ENCODE results near the gene CCM2.
"Not testable (repeated sequence)": the region's sequence is repeated elsewhere in the genome, so short reads cannot be mapped to it uniquely, and the experiment has no call there.

Gene CCM2

GRCh38 chr7:44985900-44986217 lies 14.1 kb upstream of the CCM2 start:
- H3K4me1 ChIP-seq (ENCODE audit: control insufficient read depth, insufficient read depth, low read length) = peaks cover 42% of the 10 kb centered on the region
- peaks cover 40% of the 10 kb centered on the region for H3K36me3 ChIP-seq (ENCODE audit: control insufficient read depth, insufficient read depth, low read length, severe bottlenecking)
- H3K9me3 ChIP-seq (ENCODE audit: control insufficient read depth, low read length) = no peaks in the 10 kb centered on the region
- DNase-seq (ENCODE audit: low read depth) = no peak
- peak overlapping the region; percentile 89 for H3K9ac ChIP-seq (ENCODE audit: low read length)
- no peaks in the 10 kb centered on the region for H3K27me3 ChIP-seq (replicated peaks; ENCODE audit: control insufficient read depth, insufficient read depth, low read length)
- H3K4me3 ChIP-seq (ENCODE audit: low read length) = peak overlapping the region; percentile 88

- Histone ChIP-seq H3K4me3 (ENCODE audit: low read length) (peak overlapping the region; percentile 88), H3K27me3 (replicated peaks; ENCODE audit: control insufficient read depth, insufficient read depth, low read length) (no peaks in the 10 kb centered on the region), H3K4me1 (ENCODE audit: control insufficient read depth, insufficient read depth, low read length) (peaks cover 41% of the 10 kb centered on the region), H3K36me3 (ENCODE audit: control insufficient read depth, insufficient read depth, low read length, severe bottlenecking) (peaks cover 37% of the 10 kb centered on the region), H3K9ac (ENCODE audit: low read length) (peak overlapping the region; percentile 89), H3K9me3 (ENCODE audit: control insufficient read depth, low read length) (no peaks in the 10 kb centered on the region)
- peak; percentile 97 for DNase-seq (ENCODE audit: low read depth)
Observed at GRCh38 chr7:44986218-44987053, 13.6 kb upstream of the CCM2 start.

DNA sequence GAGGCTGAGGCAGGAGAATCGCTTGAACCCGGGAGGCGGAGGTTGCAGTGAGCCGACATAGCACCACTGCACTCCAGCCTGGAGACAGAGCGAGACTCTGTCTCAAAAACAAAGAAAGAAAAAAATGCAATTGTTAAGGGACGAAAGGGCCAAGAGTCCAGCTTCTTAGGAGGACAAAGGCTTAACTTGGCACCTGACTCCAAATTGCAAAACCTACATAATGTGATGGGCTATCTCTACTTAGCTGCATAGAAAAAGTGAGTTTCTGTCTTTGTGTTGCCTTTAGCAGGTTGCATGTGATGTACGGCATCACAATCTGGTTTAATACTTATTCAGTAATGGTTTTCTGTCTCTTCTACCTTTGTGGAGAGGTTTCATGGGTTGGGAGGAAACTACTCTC lies 12.5 kb upstream of the CCM2 start:
- H3K4me1 ChIP-seq (ENCODE audit: control insufficient read depth, insufficient read depth, low read length) = peaks cover 41% of the 10 kb centered on the region
- no peaks in the 10 kb centered on the region for H3K27me3 ChIP-seq (replicated peaks; ENCODE audit: control insufficient read depth, insufficient read depth, low read length)
- no peak for DNase-seq (ENCODE audit: low read depth)
- H3K9me3 ChIP-seq (ENCODE audit: control insufficient read depth, low read length) = no peaks in the 10 kb centered on the region
- H3K4me3 ChIP-seq (ENCODE audit: low read length) = peak overlapping the region; percentile 88
- no peak overlapping the region for H3K9ac ChIP-seq (ENCODE audit: low read length)
- H3K36me3 ChIP-seq (ENCODE audit: control insufficient read depth, insufficient read depth, low read length, severe bottlenecking) = peaks cover 30% of the 10 kb centered on the region

DNA sequence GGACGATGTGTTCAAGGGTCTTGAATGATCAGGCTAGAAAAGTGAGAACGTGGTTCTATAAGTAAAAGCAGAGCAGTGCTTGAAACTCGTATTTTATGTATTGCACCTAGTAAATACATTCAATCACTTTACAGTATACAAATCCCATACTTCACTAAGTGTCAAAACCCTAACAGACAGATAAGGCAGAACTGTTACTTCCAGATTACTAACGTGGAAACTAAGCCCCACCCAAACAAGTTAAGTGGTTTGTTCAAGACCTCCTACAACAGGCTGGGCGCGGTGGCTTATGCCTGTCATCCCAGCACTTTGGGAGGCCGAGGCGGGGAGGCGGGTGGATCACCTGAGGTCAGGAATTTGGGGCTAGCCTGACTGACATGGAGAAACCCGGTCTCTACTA lies 12.0 kb upstream of the CCM2 start:
- H3K27me3 ChIP-seq (replicated peaks; ENCODE audit: control insufficient read depth, insufficient read depth, low read length) = no peaks in the 10 kb centered on the region
- H3K36me3 ChIP-seq (ENCODE audit: control insufficient read depth, insufficient read depth, low read length, severe bottlenecking) = peaks cover 24% of the 10 kb centered on the region
- no peak for DNase-seq (ENCODE audit: low read depth)
- H3K4me3 ChIP-seq (ENCODE audit: low read length) = no peak overlapping the region
- no peaks in the 10 kb centered on the region for H3K9me3 ChIP-seq (ENCODE audit: control insufficient read depth, low read length)
- peaks cover 41% of the 10 kb centered on the region for H3K4me1 ChIP-seq (ENCODE audit: control insufficient read depth, insufficient read depth, low read length)
- H3K9ac ChIP-seq (ENCODE audit: low read length) = no peak overlapping the region

DNA sequence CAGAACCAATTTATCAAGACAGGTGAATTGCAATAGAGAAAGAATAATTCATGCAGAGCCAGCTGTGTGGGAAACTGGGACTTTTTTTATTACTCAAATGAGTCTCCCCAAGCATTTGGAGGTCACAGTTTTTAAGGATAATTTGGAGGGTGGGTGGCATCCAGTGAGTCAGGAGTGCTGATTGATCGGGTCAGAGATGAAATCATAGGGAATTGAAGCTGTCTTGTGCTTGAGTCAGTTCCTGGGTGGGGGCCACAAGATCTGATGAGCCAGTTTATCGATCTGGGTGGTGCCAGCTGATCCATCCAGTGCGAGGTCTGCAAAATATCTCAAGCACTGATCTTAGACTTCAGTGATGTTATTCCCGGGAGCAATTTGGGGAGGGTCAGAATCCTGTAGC lies 11.3 kb upstream of the CCM2 start:
- Histone ChIP-seq H3K9ac (ENCODE audit: low read length) (no peak overlapping the region), H3K27me3 (replicated peaks; ENCODE audit: control insufficient read depth, insufficient read depth, low read length) (no peaks in the 10 kb centered on the region), H3K4me3 (ENCODE audit: low read length) (no peak overlapping the region), H3K36me3 (ENCODE audit: control insufficient read depth, insufficient read depth, low read length, severe bottlenecking) (peaks cover 17% of the 10 kb centered on the region), H3K9me3 (ENCODE audit: control insufficient read depth, low read length) (no peaks in the 10 kb centered on the region), H3K4me1 (ENCODE audit: control insufficient read depth, insufficient read depth, low read length) (peaks cover 41% of the 10 kb centered on the region)
- DNase-seq (ENCODE audit: low read depth) = no peak

- Histone ChIP-seq H3K9me3 (ENCODE audit: control insufficient read depth, low read length) (no peaks in the 10 kb centered on the region), H3K27me3 (replicated peaks; ENCODE audit: control insufficient read depth, insufficient read depth, low read length) (no peaks in the 10 kb centered on the region), H3K4me3 (ENCODE audit: low read length) (no peak overlapping the region), H3K36me3 (ENCODE audit: control insufficient read depth, insufficient read depth, low read length, severe bottlenecking) (peaks cover 13% of the 10 kb centered on the region), H3K4me1 (ENCODE audit: control insufficient read depth, insufficient read depth, low read length) (peaks cover 37% of the 10 kb centered on the region), H3K9ac (ENCODE audit: low read length) (no peak overlapping the region)
- no peak for DNase-seq (ENCODE audit: low read depth)
Observed at GRCh38 chr7:44989132-44989531, 10.9 kb upstream of the CCM2 start.

DNA sequence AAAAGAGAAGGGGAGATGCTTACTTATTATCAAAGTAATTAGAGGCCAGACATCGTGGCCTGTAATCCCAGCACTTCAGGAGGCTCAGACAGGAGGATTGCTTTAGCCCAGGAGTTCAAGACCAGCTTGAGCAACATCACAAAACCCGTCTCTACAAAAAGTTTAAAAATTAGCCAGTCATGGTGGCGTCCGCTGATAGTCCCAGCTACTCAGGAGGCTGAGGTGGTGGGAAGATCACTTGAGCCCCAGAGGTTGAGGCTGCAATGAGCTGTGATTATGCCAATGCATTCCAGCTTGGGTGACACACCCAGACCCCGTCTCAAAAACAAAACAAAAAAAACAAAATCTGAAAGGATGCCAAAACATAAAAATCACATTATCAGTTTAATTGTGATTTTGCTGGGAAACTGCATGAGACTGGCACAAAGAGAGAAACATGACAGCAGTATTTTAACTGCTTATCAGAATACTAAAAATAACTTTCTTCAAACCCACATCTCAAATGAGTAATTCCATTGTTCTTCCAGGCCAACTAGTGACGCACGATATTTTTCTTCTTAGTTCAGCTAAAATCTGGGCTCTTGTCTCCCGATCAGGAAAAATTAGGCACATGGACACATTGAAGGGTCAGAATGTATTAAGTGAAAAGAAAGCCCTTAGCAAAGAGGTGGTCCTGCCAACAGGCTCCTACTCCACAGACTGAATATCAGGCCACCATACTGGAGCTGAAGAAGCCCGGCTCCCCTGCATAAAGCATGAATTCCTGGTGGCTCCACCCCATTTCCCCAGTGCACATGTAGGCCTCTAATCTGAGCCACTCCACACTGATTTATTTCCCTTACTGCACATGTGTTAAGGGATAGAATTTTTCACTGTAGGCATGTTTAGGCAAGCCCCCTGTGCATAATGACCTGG lies 9.6 kb upstream of the CCM2 start:
- peaks cover 25% of the 10 kb centered on the region for H3K4me1 ChIP-seq (ENCODE audit: control insufficient read depth, insufficient read depth, low read length)
- no peaks in the 10 kb centered on the region for H3K9me3 ChIP-seq (ENCODE audit: control insufficient read depth, low read length)
- H3K9ac ChIP-seq (ENCODE audit: low read length) = peak overlapping the region; percentile 60
- H3K27me3 ChIP-seq (replicated peaks; ENCODE audit: control insufficient read depth, insufficient read depth, low read length) = no peaks in the 10 kb centered on the region
- peak; percentile 38 for DNase-seq (ENCODE audit: low read depth)
- peak overlapping the region; percentile 13 for H3K4me3 ChIP-seq (ENCODE audit: low read length)
- H3K36me3 ChIP-seq (ENCODE audit: control insufficient read depth, insufficient read depth, low read length, severe bottlenecking) = peaks cover under 1% of the 10 kb centered on the region

DNA sequence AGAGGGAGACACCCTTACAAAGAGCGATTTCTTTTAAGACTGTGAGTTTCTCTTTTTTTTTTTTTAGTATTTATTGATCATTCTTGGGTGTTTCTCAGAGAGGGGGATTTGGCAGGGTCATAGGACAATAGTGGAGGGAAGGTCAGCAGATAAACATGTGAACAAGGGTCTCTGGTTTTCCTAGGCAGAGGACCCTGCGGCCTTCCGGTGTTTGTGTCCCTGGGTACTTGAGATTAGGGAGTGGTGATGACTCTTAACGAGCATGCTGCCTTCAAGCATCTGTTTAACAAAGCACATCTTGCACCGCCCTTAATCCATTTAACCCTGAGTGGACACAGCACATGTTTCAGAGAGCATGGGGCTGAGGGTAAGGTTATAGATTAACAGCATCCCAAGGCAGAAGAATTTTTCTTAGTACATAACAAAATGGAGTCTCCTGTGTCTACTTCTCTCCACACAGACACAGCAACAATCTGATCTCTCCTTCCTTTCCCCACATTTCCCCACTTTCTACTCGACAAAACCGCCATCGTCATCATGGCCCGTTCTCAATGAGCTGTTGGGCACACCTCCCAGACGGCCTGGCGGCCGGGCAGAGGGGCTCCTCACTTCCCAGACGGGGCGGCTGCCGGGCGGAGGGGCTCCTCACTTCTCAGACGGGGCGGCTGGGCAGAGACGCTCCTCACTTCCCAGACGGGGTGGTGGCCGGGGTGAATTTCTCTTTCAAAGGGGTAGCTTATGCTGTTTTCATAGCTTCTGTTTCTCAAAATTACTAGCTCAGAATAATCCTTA lies 7.8 kb upstream of the CCM2 start:
- peaks cover 17% of the 10 kb centered on the region for H3K4me1 ChIP-seq (ENCODE audit: control insufficient read depth, insufficient read depth, low read length)
- not testable (repeated sequence) for H3K27me3 ChIP-seq (replicated peaks; ENCODE audit: control insufficient read depth, insufficient read depth, low read length); H3K9me3 ChIP-seq (ENCODE audit: control insufficient read depth, low read length); DNase-seq (ENCODE audit: low read depth); H3K36me3 ChIP-seq (ENCODE audit: control insufficient read depth, insufficient read depth, low read length, severe bottlenecking); H3K9ac ChIP-seq (ENCODE audit: low read length); H3K4me3 ChIP-seq (ENCODE audit: low read length)

DNA sequence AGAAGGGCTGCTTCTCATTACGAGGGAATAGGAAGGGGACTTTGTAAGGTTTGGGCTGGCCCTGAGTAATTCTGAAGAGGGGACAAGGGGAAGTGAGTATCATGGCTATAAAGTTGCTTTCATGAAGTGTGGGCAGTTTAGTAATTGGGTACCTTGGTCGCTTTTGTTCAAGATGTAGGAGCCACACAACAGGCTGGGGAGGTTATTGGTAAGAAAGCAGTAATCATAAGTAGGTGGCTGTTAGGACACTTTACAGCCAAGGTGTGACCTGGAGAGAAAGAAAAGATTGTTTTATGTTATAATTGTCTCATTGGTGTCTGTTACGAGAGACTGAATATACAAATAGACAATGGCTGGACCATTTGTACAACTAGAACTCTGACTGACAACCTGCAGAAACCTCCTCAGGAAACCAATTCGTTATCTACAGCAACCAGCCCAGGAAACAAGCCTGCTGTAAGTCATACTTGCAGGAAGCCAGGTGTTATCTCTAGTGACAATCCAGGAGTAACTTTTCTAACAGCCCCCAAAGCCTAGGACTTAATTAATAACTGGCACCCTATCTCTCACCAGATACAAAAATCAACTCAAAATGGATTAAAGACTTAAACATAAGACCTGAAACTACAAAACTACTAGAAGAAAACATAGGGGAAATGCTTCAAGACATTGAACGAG lies 5.0 kb upstream of the CCM2 start:
- H3K36me3 ChIP-seq (ENCODE audit: control insufficient read depth, insufficient read depth, low read length, severe bottlenecking) = no peaks in the 10 kb centered on the region
- H3K27me3 ChIP-seq (replicated peaks; ENCODE audit: control insufficient read depth, insufficient read depth, low read length) = no peaks in the 10 kb centered on the region
- no peak for DNase-seq (ENCODE audit: low read depth)

GRCh38 chr7:44995555-44996493 lies 4.2 kb upstream of the CCM2 start:
- H3K36me3 ChIP-seq (ENCODE audit: control insufficient read depth, insufficient read depth, low read length, severe bottlenecking) = no peaks in the 10 kb centered on the region
- H3K27me3 ChIP-seq (replicated peaks; ENCODE audit: control insufficient read depth, insufficient read depth, low read length) = no peaks in the 10 kb centered on the region
- H3K9me3 ChIP-seq (ENCODE audit: control insufficient read depth, low read length) = no peaks in the 10 kb centered on the region
- no peak overlapping the region for H3K9ac ChIP-seq (ENCODE audit: low read length)
- no peak overlapping the region for H3K4me3 ChIP-seq (ENCODE audit: low read length)
- H3K4me1 ChIP-seq (ENCODE audit: control insufficient read depth, insufficient read depth, low read length) = peaks cover 8% of the 10 kb centered on the region
- DNase-seq (ENCODE audit: low read depth) = no peak

More for the DNA sequence above, 5.0 kb upstream of the CCM2 start:
- Histone ChIP-seq H3K4me1 (ENCODE audit: control insufficient read depth, insufficient read depth, low read length) (peaks cover 16% of the 10 kb centered on the region), H3K9ac (ENCODE audit: low read length) (no peak overlapping the region), H3K9me3 (ENCODE audit: control insufficient read depth, low read length) (no peaks in the 10 kb centered on the region), H3K4me3 (ENCODE audit: low read length) (no peak overlapping the region)

All from adipocyte (in vitro differentiated cells).